ENCODE results near the gene CLUH. TPM values are rescaled to one million over a fixed set of nuclear protein-coding genes. Genes with fewer than 3 reads are reported as not detected.

CLUH gene
- total RNA-seq, 1 experiment from 2014 or later: 175 TPM

DNA sequence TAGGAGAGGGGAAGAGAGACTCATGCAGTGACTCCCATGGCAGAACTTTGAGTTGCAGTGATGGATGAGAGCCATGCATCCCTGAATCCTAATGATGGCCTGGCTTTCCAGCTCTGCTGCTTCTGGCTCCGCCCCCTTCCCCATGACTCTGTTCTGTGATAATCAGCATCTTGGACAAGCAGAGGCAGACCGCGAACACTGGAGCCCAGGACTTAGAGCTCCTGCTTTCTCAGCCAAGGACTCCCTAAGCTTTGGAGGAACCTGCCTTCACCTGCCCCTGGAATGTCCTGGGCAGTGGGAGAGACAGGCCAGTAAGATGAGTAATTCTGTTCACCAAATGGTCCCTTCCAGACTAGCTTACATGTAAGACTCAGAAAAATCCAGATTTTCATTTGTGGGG lies 25.4 kb upstream of the CLUH start:
- POLR2A ChIA-PET: no interaction called here
- DNase-seq (ENCODE audit: low read depth, low spot score): no peak
- Histone ChIP-seq H2AFZ (ENCODE audit: low read depth, low read length, poor library complexity, severe bottlenecking) (no peak overlapping the region), H3K27ac (ENCODE audit: low read depth, low read length) (no peak overlapping the region), H3K4me1 (ENCODE audit: control insufficient read depth in 1 of 2, insufficient read depth in 2 of 2, low read length in 2 of 2) (no peaks in the 10 kb centered on the region), H3K27me3 (ENCODE audit: insufficient read depth, low read length) (no peaks in the 10 kb centered on the region), H3K9me2 (ENCODE audit: insufficient read depth) (no peaks in the 10 kb centered on the region), H3K4me3 (replicated peaks in 1 of 2; ENCODE audit: low read depth in 1 of 2, low read length in 2 of 2) (no peak overlapping the region), H3K4me2 (ENCODE audit: low read length) (no peak overlapping the region), H3K9ac (ENCODE audit: low read length) (no peak overlapping the region), H3K9me3 (ENCODE audit: control insufficient read depth in 1 of 2, insufficient read depth in 1 of 2, low read depth in 1 of 2, low read length in 2 of 2) (no peaks in the 10 kb centered on the region), H3K79me2 (ENCODE audit: insufficient read depth, low read length) (no peaks in the 10 kb centered on the region), H4K20me1 (ENCODE audit: insufficient read depth) (no peaks in the 10 kb centered on the region), H3K36me3 (ENCODE audit: control insufficient read depth in 1 of 2, insufficient read depth in 2 of 2, low read length in 2 of 2) (no peaks in the 10 kb centered on the region)
- peak; percentile 69 for ATAC-seq
- no TSS peak for BruUV-seq (replicated peaks)
- CTCF ChIA-PET: no interaction called here
- no peak for TF ChIP-seq SIN3A (IDR thresholded peaks at IDR 0.05; ENCODE audit: low read depth)
- TF ChIP-seq ZFX (IDR thresholded peaks at IDR 0.05): no peak
- TF ChIP-seq YY1 (IDR thresholded peaks at IDR 0.05; ENCODE audit: extremely low read depth, insufficient replicate concordance, low read depth, low read length): no peak
- TF ChIP-seq, protein P1, sequence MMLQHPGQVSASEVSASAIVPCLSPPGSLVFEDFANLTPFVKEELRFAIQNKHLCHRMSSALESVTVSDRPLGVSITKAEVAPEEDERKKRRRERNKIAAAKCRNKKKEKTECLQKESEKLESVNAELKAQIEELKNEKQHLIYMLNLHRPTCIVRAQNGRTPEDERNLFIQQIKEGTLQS (IDR thresholded peaks at IDR 0.05): no peak
- no peak for TF ChIP-seq ZNF274 (IDR thresholded peaks at IDR 0.05; ENCODE audit: low read depth, low read length)
- no peak for TF ChIP-seq TCF7L2 (IDR thresholded peaks at IDR 0.05; ENCODE audit: borderline replicate concordance, extremely low read depth, insufficient read depth, insufficient read length)
- no peak for TF ChIP-seq JUND (IDR thresholded peaks at IDR 0.05)
- no peak for TF ChIP-seq SP1 (IDR thresholded peaks at IDR 0.05; ENCODE audit: low read depth)
- no peak for TF ChIP-seq RAD21 (IDR thresholded peaks at IDR 0.05; ENCODE audit: low read depth)
- TF ChIP-seq, protein P2, sequence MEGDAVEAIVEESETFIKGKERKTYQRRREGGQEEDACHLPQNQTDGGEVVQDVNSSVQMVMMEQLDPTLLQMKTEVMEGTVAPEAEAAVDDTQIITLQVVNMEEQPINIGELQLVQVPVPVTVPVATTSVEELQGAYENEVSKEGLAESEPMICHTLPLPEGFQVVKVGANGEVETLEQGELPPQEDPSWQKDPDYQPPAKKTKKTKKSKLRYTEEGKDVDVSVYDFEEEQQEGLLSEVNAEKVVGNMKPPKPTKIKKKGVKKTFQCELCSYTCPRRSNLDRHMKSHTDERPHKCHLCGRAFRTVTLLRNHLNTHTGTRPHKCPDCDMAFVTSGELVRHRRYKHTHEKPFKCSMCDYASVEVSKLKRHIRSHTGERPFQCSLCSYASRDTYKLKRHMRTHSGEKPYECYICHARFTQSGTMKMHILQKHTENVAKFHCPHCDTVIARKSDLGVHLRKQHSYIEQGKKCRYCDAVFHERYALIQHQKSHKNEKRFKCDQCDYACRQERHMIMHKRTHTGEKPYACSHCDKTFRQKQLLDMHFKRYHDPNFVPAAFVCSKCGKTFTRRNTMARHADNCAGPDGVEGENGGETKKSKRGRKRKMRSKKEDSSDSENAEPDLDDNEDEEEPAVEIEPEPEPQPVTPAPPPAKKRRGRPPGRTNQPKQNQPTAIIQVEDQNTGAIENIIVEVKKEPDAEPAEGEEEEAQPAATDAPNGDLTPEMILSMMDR (IDR thresholded peaks at IDR 0.05 in 2 of 3, conservative IDR thresholded peaks at IDR 0.05 in 1 of 3; ENCODE audit: borderline replicate concordance in 1 of 3, insufficient read depth in 1 of 3, low read depth in 2 of 3, low read length in 2 of 3): no peak
- TF ChIP-seq CBX3 (IDR thresholded peaks at IDR 0.05; ENCODE audit: low read depth): no peak
- TF ChIP-seq, protein P3, sequence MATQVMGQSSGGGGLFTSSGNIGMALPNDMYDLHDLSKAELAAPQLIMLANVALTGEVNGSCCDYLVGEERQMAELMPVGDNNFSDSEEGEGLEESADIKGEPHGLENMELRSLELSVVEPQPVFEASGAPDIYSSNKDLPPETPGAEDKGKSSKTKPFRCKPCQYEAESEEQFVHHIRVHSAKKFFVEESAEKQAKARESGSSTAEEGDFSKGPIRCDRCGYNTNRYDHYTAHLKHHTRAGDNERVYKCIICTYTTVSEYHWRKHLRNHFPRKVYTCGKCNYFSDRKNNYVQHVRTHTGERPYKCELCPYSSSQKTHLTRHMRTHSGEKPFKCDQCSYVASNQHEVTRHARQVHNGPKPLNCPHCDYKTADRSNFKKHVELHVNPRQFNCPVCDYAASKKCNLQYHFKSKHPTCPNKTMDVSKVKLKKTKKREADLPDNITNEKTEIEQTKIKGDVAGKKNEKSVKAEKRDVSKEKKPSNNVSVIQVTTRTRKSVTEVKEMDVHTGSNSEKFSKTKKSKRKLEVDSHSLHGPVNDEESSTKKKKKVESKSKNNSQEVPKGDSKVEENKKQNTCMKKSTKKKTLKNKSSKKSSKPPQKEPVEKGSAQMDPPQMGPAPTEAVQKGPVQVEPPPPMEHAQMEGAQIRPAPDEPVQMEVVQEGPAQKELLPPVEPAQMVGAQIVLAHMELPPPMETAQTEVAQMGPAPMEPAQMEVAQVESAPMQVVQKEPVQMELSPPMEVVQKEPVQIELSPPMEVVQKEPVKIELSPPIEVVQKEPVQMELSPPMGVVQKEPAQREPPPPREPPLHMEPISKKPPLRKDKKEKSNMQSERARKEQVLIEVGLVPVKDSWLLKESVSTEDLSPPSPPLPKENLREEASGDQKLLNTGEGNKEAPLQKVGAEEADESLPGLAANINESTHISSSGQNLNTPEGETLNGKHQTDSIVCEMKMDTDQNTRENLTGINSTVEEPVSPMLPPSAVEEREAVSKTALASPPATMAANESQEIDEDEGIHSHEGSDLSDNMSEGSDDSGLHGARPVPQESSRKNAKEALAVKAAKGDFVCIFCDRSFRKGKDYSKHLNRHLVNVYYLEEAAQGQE (IDR thresholded peaks at IDR 0.05; ENCODE audit: low read depth): no peak
- no peak for TF ChIP-seq CEBPB (IDR thresholded peaks at IDR 0.05; ENCODE audit: low read depth)
- TF ChIP-seq, protein P4, sequence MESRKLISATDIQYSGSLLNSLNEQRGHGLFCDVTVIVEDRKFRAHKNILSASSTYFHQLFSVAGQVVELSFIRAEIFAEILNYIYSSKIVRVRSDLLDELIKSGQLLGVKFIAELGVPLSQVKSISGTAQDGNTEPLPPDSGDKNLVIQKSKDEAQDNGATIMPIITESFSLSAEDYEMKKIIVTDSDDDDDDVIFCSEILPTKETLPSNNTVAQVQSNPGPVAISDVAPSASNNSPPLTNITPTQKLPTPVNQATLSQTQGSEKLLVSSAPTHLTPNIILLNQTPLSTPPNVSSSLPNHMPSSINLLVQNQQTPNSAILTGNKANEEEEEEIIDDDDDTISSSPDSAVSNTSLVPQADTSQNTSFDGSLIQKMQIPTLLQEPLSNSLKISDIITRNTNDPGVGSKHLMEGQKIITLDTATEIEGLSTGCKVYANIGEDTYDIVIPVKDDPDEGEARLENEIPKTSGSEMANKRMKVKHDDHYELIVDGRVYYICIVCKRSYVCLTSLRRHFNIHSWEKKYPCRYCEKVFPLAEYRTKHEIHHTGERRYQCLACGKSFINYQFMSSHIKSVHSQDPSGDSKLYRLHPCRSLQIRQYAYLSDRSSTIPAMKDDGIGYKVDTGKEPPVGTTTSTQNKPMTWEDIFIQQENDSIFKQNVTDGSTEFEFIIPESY (IDR thresholded peaks at IDR 0.05; ENCODE audit: extremely low read depth, insufficient replicate concordance, low read length): no peak
- no peak for TF ChIP-seq SRF (IDR thresholded peaks at IDR 0.05; ENCODE audit: low read depth)
- no peak for TF ChIP-seq FOSL1 (IDR thresholded peaks at IDR 0.05; ENCODE audit: low read depth)
- no peak for TF ChIP-seq POLR2AphosphoS5 (IDR thresholded peaks at IDR 0.05; ENCODE audit: low read depth, low read length)
- TF ChIP-seq, protein P5, sequence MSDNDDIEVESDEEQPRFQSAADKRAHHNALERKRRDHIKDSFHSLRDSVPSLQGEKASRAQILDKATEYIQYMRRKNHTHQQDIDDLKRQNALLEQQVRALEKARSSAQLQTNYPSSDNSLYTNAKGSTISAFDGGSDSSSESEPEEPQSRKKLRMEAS (IDR thresholded peaks at IDR 0.05): no peak
- no peak for TF ChIP-seq EZH2 (IDR thresholded peaks at IDR 0.05)
- no peak for TF ChIP-seq ELF1 (IDR thresholded peaks at IDR 0.05; ENCODE audit: borderline replicate concordance, low read depth)
- intact Hi-C loops (cut with micrococcal nuclease): no loop called here
- RAD21 ChIA-PET (ENCODE audit: low non-redundant PET in 1 of 2, low total read pairs in 2 of 2, uncharacterized antibody in 2 of 2, unreplicated experiment in 2 of 2): no interaction called here

Data from HCT116 (cell line).